Hepatocyte (in vitro differentiated cells): ENCODE measurements around the gene GDI1.

Experiments
- CTCF ChIP-seq: fragments of 200-600 bp; sonication (generic); IDR thresholded peaks from 2 replicates; pipeline ENCODE4 v1.5.1; 2016; ENCODE audit warnings: antibody characterized with exemption, mild to moderate bottlenecking; ENCODE audit not compliant: poor library complexity
- EZH2 ChIP-seq: fragments of 200-600 bp; sonication (generic); IDR thresholded peaks from 2 replicates; pipeline ENCODE4 v1.6.1; 2016; ENCODE audit warnings: antibody characterized with exemption, mild to moderate bottlenecking, borderline replicate concordance
- EZH2phosphoT487 ChIP-seq: fragments of 200-600 bp; sonication (generic); IDR thresholded peaks from one replicate; pipeline ENCODE4 v1.6.1; 2018; ENCODE audit warnings: antibody characterized with exemption, mild to moderate bottlenecking, low read depth, moderate library complexity; ENCODE audit not compliant: unreplicated experiment, severe bottlenecking

GRCh38 chrX:154419688-154420401, 17.1 kb upstream of the GDI1 start:
- TF ChIP-seq EZH2phosphoT487 (no peak), CTCF (no peak), EZH2 (no peak)
